CD4-positive, alpha-beta T cell treated with Interleukin-10 for 1 hour (primary cell): Measurements from ENCODE around the gene RNF149.
A peak's percentile ranks its signal among the peaks of the same experiment; 100 is the strongest.
"Not testable (repeated sequence)": the region's sequence is repeated elsewhere in the genome, so short reads cannot be mapped to it uniquely, and the experiment has no call there.

Experiments
- DNase-seq: peaks from one replicate; pipeline ENCODE4 v3.0.0-alpha.2; 2020

The RNF149 gene

GRCh38 chr2:101308432-101309210 lies at the start of gene RNF149:
RNF149 (minus strand) TSS chr2:101308701; CDS start chr2:101308588, 113 bp downstream.
- DNase-seq: peak; percentile 93

GRCh38 chr2:101357376-101357775 lies 48.9 kb upstream of the RNF149 start:
- DNase-seq: no peak

GRCh38 chr2:101356521-101356920 lies 48.0 kb upstream of the RNF149 start:
- no peak for DNase-seq

GRCh38 chr2:101356055-101356454 lies 47.6 kb upstream of the RNF149 start:
- DNase-seq: no peak

- DNase-seq: no peak
These were observed 47.0 kb upstream of the RNF149 start for GRCh38 chr2:101355401-101356054.

- DNase-seq: no peak
These were observed 46.2 kb upstream of the RNF149 start for GRCh38 chr2:101354420-101355311.

- DNase-seq: not testable (repeated sequence)
These were observed 44.1 kb upstream of the RNF149 start for GRCh38 chr2:101352631-101353030.

GRCh38 chr2:101351207-101351606 lies 42.7 kb upstream of the RNF149 start:
- no peak for DNase-seq

GRCh38 chr2:101349893-101350662 lies 41.6 kb upstream of the RNF149 start:
- DNase-seq: peak; percentile 38

GRCh38 chr2:101348883-101349282 lies 40.4 kb upstream of the RNF149 start:
- no peak for DNase-seq

- DNase-seq: no peak
These were observed 38.4 kb upstream of the RNF149 start for GRCh38 chr2:101346909-101347308.

GRCh38 chr2:101344137-101344536 lies 35.6 kb upstream of the RNF149 start:
- DNase-seq: no peak

- no peak for DNase-seq
These were observed 34.1 kb upstream of the RNF149 start for GRCh38 chr2:101342625-101343008.

GRCh38 chr2:101341901-101342624 lies 33.6 kb upstream of the RNF149 start:
- peak; percentile 72 for DNase-seq

- peak; percentile 47 for DNase-seq
These were observed 32.9 kb upstream of the RNF149 start for GRCh38 chr2:101341421-101341820.

GRCh38 chr2:101340141-101340551 lies 31.6 kb upstream of the RNF149 start:
- DNase-seq: no peak

GRCh38 chr2:101339266-101339880 lies 30.9 kb upstream of the RNF149 start:
- no peak for DNase-seq

GRCh38 chr2:101337877-101338276 lies 29.4 kb upstream of the RNF149 start:
- DNase-seq: no peak

GRCh38 chr2:101332885-101333766 lies 24.6 kb upstream of the RNF149 start:
- no peak for DNase-seq

- DNase-seq: no peak
These were observed 22.7 kb upstream of the RNF149 start for GRCh38 chr2:101331202-101331601.
